OCI-LY7 (cell line): ENCODE measurements around the gene FAM151A. TPM values are rescaled to one million over a fixed set of nuclear protein-coding genes. Genes with fewer than 3 reads are reported as not detected.
A peak's percentile ranks its signal among the peaks of the same experiment; 100 is the strongest.

Experiments used
- BruUV-seq: library from RNA; stranded (reverse); fragments of 400-500 nt; replicated peaks from 2 replicates; lab custom pipeline; 2021; lab: Mats Ljungman, UMichigan
- CTCF ChIA-PET: fragments of 300-600 bp; sonication (Branson Sonifier 250); formaldehyde crosslinking; loops from one replicate; lab custom pipeline; 2022; ENCODE audit warnings: antibody characterized with exemption; ENCODE audit not compliant: unreplicated experiment; lab: Charles Lee
- POLR2A ChIA-PET: fragments of 300-600 bp; sonication (Branson Sonifier 250); formaldehyde crosslinking; loops from one replicate; lab custom pipeline; 2022; ENCODE audit warnings: antibody characterized with exemption; lab: Charles Lee
- DNase-seq: peaks from one replicate; pipeline ENCODE4 v3.0.0-alpha.2; 2015; ENCODE audit warnings: low spot score
- H2AFZ ChIP-seq: fragments of 200-600 bp; sonication (generic), shearing (Covaris generic); 2 replicates; pipeline ENCODE4 v1.6.1; 2014; ENCODE audit warnings: mild to moderate bottlenecking, antibody characterized with exemption, low read length, moderate library complexity
- H3K27ac ChIP-seq: fragments of 200-600 bp; sonication (generic); 2 replicates; pipeline ENCODE4 v1.5.1; 2014; ENCODE audit warnings: mixed run types, low read depth, mild to moderate bottlenecking, moderate library complexity, low read length, inconsistent platforms; ENCODE audit not compliant: poor library complexity, severe bottlenecking
- H3K36me3 ChIP-seq: fragments of 200-600 bp; sonication (generic); 2 replicates; pipeline ENCODE4 v1.6.1; 2014; ENCODE audit warnings: mild to moderate bottlenecking, antibody characterized with exemption, low read length, moderate library complexity, mixed read lengths; ENCODE audit not compliant: insufficient read depth
- H3K4me1 ChIP-seq: fragments of 200-600 bp; sonication (generic); 2 replicates; pipeline ENCODE4 v1.5.1; 2014; ENCODE audit warnings: mild to moderate bottlenecking, low read length; ENCODE audit not compliant: insufficient read depth, poor library complexity, severe bottlenecking
- H3K4me2 ChIP-seq: fragments of 200-600 bp; sonication (generic); 2 replicates; pipeline ENCODE4 v1.6.1; 2014; ENCODE audit warnings: mild to moderate bottlenecking, low read length
- H3K4me3 ChIP-seq: fragments of 200-600 bp; sonication (generic); 2 replicates; pipeline ENCODE4 v1.5.1; 2014; ENCODE audit warnings: mild to moderate bottlenecking, low read depth, low read length; ENCODE audit not compliant: poor library complexity, severe bottlenecking
- H3K79me2 ChIP-seq: fragments of 200-600 bp; sonication (generic); 2 replicates; pipeline ENCODE4 v1.6.1; 2016; ENCODE audit warnings: low read depth, mild to moderate bottlenecking, low read length, moderate library complexity, mixed read lengths; ENCODE audit not compliant: insufficient read depth
- H3K9me2 ChIP-seq: fragments of 200-600 bp; sonication (generic); 2 replicates; pipeline ENCODE4 v1.6.1; 2016; ENCODE audit warnings: mild to moderate bottlenecking, low read length, mixed read lengths; ENCODE audit not compliant: insufficient read depth
- H3K9me3 ChIP-seq: fragments of 200-600 bp; sonication (generic); 2 replicates; pipeline ENCODE4 v1.6.1; 2014; ENCODE audit warnings: mild to moderate bottlenecking, mixed run types, low read length, mixed read lengths
- H4K20me1 ChIP-seq: fragments of 200-600 bp; sonication (generic); 2 replicates; pipeline ENCODE4 v1.6.1; 2014; ENCODE audit warnings: mild to moderate bottlenecking, antibody characterized with exemption, low read length, moderate library complexity, mixed read lengths; ENCODE audit not compliant: insufficient read depth
- CTCF ChIP-seq: fragments of 200-600 bp; sonication (generic); conservative IDR thresholded peaks from 2 replicates; pipeline ENCODE4 v1.5.1; 2014; ENCODE audit warnings: mild to moderate bottlenecking, antibody characterized with exemption, low read length, moderate library complexity, mixed read lengths
- EZH2phosphoT487 ChIP-seq: fragments of 200-600 bp; sonication (generic); IDR thresholded peaks from 2 replicates; pipeline ENCODE4 v1.6.1; 2018; ENCODE audit warnings: low read depth, borderline replicate concordance, mild to moderate bottlenecking, mixed run types, antibody characterized with exemption, low read length, moderate library complexity, mixed read lengths
- intact Hi-C: fragments of 100-400 bp; cut with micrococcal nuclease; formaldehyde crosslinking; loops from one replicate; pipeline ENCODE4 v1.10.0; 2022; ENCODE audit not compliant: unreplicated experiment
- total RNA-seq, 2 experiments: library from RNA; depleted of rRNA in 1 of 2; stranded (reverse); fragments of >200 nt in 1 of 2; shearing (Covaris generic) in 1 of 2; gene quantifications; 2 replicates each; pipeline ENCODE4 v1.2.3, GENCODE V29; 2014 to 2022

The FAM151A gene
- total RNA-seq, 2 experiments from 2014 or later, result not detected

DNA sequence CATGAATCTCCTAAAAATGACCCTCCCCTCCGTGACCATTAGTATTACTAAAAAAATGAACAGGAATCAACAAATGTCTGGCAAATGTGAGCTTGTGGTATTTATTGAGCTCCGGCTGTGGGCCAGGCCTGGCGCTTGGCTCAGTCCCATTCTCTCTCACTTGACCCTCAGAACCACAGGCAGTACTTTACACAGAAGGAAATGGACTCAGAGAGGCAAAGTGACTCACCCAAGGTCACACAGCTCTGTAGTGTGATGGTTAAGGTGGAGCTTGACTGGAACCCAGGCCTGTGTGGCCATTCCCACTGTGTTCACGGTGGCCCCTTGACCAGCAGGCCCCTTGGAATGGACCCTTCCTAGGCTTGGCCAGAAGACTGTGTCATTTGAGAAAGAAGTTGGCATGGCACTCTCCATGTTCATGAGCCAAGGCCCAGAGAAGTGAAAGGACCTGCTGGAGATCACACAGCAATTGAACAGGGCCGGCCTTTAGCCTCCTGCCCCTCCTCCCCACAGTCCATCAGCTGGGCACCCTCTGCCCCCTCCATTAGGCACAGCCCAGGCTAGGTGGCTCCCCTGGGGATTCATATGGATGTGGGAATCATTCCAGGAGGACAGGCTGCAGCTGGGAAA lies 32.1 kb downstream of the FAM151A start:
- Histone ChIP-seq H3K9me3 (no peaks in the 10 kb centered on the region), H3K4me2 (no peak overlapping the region), H3K4me3 (no peak overlapping the region), H3K4me1 (no peaks in the 10 kb centered on the region), H3K36me3 (no peaks in the 10 kb centered on the region), H3K9me2 (no peaks in the 10 kb centered on the region), H4K20me1 (no peaks in the 10 kb centered on the region), H3K79me2 (no peaks in the 10 kb centered on the region), H2AFZ (no peak overlapping the region), H3K27ac (no peak overlapping the region)
- no peak for DNase-seq
- POLR2A ChIA-PET, result no interaction called here
- intact Hi-C loops, result no loop called here
- no peak for TF ChIP-seq EZH2phosphoT487
- no peak for TF ChIP-seq CTCF
- no TSS peak for BruUV-seq
- CTCF ChIA-PET, result no interaction called here

DNA sequence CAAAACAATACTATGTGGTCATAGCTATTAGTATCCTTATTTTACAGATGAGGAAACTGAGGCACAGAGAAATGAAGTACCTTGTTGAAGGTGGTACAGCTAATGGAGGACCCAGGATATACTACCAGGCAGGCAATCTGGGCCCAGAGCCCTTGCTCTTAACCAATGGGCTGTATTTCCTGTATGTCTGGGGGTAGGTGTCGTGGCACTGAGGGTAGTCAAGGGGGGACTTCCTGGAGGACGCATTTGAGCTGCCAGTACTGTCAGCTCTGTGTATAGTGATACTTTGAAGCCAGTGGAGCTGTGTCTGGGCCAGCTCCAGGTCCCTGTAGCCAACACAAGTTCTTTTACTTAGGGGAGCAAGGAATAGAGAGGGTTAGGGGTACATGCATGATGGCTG lies 34.9 kb downstream of the FAM151A start:
- no peaks in the 10 kb centered on the region for H4K20me1 ChIP-seq
- intact Hi-C loops, result no loop called here
- no peaks in the 10 kb centered on the region for H3K79me2 ChIP-seq
- POLR2A ChIA-PET, result no interaction called here
- CTCF ChIA-PET, result no interaction called here
- H2AFZ ChIP-seq, result no peak overlapping the region
- H3K4me1 ChIP-seq, result no peaks in the 10 kb centered on the region
- no peak overlapping the region for H3K4me2 ChIP-seq
- H3K4me3 ChIP-seq, result no peak overlapping the region
- no peaks in the 10 kb centered on the region for H3K9me2 ChIP-seq
- no peaks in the 10 kb centered on the region for H3K9me3 ChIP-seq
- no peak for TF ChIP-seq EZH2phosphoT487
- no peak for TF ChIP-seq CTCF
- peak; percentile 17 for DNase-seq
- no peak overlapping the region for H3K27ac ChIP-seq
- H3K36me3 ChIP-seq, result no peaks in the 10 kb centered on the region
- BruUV-seq, result no TSS peak

- Histone ChIP-seq H3K9me2 (no peaks in the 10 kb centered on the region), H3K4me2 (no peak overlapping the region), H3K9me3 (no peaks in the 10 kb centered on the region), H3K4me3 (no peak overlapping the region), H3K27ac (no peak overlapping the region), H3K36me3 (no peaks in the 10 kb centered on the region), H4K20me1 (no peaks in the 10 kb centered on the region), H2AFZ (no peak overlapping the region), H3K4me1 (no peaks in the 10 kb centered on the region), H3K79me2 (no peaks in the 10 kb centered on the region)
- POLR2A ChIA-PET, result no interaction called here
- TF ChIP-seq CTCF (no peak), EZH2phosphoT487 (no peak)
- intact Hi-C loops, result no loop called here
- BruUV-seq, result no TSS peak
- DNase-seq, result no peak
- CTCF ChIA-PET, result no interaction called here
Measured at GRCh38 chr1:54585181-54586066, 37.9 kb downstream of the FAM151A start.
